C4-2B (cell line): ENCODE results near the gene P2RX7.
"Not testable (repeated sequence)": the region's sequence is repeated elsewhere in the genome, so short reads cannot be mapped to it uniquely, and the experiment has no call there.

Source experiments
- H3K27ac ChIP-seq: fragments of 450-650 bp; 2 replicates; pipeline ENCODE4 v1.5.1; 2017
- ZFX ChIP-seq: fragments of 450-650 bp; IDR thresholded peaks from 2 replicates; pipeline ENCODE4 v1.6.1; 2017
- TF ChIP-seq, protein P1 (sequence below): fragments of 450-650 bp; conservative IDR thresholded peaks from 2 replicates; pipeline ENCODE4 v1.5.1; 2017; ENCODE audit warnings: mild to moderate bottlenecking

Gene P2RX7

DNA sequence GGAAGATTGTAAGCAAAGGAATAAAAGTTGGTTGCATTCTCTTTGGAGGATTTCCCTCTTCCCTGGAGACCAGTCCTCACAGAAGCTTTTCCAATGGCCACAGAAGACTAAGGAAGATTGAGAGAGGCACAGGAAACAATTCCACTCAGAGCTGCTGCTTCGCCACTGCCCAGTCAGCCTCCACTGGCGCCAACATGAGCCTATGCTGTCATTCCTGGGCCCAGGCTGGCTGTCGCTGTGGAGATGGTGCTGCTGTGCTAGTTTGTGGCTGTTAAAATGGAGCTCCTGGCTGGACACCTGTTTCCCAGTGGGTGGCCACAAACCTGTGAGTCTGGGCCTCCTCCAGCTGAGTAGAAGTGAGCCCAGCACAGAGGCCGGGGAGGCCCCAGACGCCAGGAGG lies 6.6 kb downstream of the P2RX7 start:
- H3K27ac ChIP-seq = no peak overlapping the region
- no peak for TF ChIP-seq ZFX
- TF ChIP-seq, protein P1, sequence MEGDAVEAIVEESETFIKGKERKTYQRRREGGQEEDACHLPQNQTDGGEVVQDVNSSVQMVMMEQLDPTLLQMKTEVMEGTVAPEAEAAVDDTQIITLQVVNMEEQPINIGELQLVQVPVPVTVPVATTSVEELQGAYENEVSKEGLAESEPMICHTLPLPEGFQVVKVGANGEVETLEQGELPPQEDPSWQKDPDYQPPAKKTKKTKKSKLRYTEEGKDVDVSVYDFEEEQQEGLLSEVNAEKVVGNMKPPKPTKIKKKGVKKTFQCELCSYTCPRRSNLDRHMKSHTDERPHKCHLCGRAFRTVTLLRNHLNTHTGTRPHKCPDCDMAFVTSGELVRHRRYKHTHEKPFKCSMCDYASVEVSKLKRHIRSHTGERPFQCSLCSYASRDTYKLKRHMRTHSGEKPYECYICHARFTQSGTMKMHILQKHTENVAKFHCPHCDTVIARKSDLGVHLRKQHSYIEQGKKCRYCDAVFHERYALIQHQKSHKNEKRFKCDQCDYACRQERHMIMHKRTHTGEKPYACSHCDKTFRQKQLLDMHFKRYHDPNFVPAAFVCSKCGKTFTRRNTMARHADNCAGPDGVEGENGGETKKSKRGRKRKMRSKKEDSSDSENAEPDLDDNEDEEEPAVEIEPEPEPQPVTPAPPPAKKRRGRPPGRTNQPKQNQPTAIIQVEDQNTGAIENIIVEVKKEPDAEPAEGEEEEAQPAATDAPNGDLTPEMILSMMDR = no peak

- no peak overlapping the region for H3K27ac ChIP-seq
- no peak for TF ChIP-seq ZFX
- TF ChIP-seq, protein P1 = no peak
Measured at GRCh38 chr12:121142171-121142950, 9.7 kb downstream of the P2RX7 start.

DNA sequence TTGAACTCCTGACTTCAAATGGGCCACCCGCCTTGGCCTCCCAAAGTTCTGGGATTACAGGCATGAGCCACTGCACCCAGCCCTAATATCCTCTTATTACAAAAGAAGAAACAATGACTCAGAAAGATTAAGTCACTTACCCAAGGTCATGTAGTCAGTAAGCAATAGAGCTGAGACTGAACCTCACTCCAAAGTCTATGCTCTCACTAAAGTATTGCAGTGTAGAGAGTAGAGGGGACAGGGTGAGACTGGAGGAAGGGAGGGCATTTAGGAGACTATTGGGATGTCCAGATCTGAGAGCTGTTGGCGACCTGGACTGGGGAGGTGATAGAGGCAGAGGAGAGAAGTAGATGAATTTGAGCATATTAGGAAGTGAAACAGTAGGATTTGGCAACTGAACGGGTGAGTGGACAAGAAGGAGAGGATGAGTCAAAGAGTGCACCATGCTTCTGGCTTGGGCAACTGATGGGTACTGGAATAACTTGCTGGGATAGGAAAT lies 11.8 kb downstream of the P2RX7 start:
- H3K27ac ChIP-seq = no peak overlapping the region
- TF ChIP-seq, protein P1 = no peak
- TF ChIP-seq ZFX = no peak

- no peak for TF ChIP-seq ZFX
- TF ChIP-seq, protein P1 = no peak
- no peak overlapping the region for H3K27ac ChIP-seq
Measured at GRCh38 chr12:121145221-121145620, 12.5 kb downstream of the P2RX7 start.

DNA sequence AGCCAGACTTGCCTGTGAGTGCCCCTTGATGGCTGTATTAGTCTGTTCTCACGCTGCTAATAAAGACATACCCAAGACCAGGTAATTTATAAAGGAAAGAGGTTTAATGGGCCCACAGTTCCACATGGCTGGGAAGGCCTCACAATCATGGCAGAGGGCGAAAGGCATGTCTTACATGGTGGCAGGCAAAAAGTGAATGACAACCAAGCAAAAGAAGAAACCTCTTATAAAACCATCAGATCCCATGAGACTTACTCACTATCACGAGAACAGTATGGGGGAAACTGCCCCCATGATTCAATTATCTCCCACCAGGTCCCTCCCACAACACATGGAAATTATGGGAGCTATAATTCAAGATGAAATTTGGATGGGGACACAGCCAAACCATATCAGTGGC lies 16.6 kb downstream of the P2RX7 start:
- H3K27ac ChIP-seq = not testable (repeated sequence)

DNA sequence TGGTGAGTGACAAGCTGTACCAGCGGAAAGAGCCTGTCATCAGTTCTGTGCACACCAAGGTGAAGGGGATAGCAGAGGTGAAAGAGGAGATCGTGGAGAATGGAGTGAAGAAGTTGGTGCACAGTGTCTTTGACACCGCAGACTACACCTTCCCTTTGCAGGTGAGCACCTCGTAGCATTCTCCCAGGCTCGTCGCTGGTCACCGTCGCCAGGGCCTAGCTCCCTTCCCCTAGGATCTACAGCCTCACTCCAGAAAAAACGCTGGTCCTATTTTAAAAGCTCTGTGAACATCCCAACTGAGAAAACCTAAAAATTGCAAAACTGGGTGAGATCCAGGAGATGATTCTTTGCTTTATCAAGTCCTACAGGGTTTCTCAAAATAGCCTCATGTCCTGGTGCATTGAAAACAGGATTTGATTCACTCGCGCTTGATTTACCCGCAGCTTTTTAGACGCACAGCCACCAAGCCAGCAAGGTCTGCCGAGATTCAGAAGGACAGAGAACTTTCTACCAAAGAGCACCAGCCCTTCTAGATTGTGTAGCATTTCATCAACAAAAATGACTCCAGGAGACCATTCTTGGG lies 22.2 kb downstream of the P2RX7 start:
- no peak overlapping the region for H3K27ac ChIP-seq
- TF ChIP-seq, protein P1 = no peak
- TF ChIP-seq ZFX = no peak

DNA sequence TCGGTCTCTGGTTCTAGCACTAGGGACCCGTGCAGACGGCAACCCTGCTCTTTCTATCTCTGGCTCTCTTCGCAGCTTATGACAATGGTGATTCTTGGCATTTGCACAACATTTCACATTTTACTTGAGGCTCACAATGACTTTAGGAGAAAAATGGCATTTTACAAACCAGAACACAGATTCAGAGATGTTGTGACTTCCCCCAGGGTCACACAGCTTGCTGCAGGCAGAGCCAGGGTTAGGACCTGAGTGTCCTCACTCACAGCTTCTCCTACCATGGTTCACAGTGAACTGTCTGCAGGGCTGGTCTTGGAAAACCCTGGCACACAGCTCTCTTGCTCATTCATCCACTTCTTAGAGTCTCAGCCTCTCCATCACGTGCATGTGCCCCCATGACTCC lies 23.7 kb downstream of the P2RX7 start:
- no peak overlapping the region for H3K27ac ChIP-seq
- TF ChIP-seq, protein P1 = no peak
- TF ChIP-seq ZFX = no peak
